MM.1S (cell line): ENCODE results near the gene NTPCR.

Source experiments
- DNase-seq: peaks from one replicate; pipeline ENCODE4 v3.0.0-alpha.2; 2015
- H2AFZ ChIP-seq: fragments of 300-600 bp; sonication (generic); 2 replicates; pipeline ENCODE4 v1.6.0; 2016; ENCODE audit warnings: antibody characterized with exemption, low read length
- H3F3A ChIP-seq: fragments of 300-600 bp; sonication (generic); 2 replicates; pipeline ENCODE4 v1.6.1; 2016; ENCODE audit warnings: mild to moderate bottlenecking, antibody characterized with exemption, low read length, moderate library complexity, mixed read lengths; ENCODE audit not compliant: insufficient read depth
- H3K27ac ChIP-seq: fragments of 300-600 bp; sonication (generic); 2 replicates; pipeline ENCODE4 v1.5.1; 2016; ENCODE audit warnings: mild to moderate bottlenecking, low read length
- H3K27me3 ChIP-seq: fragments of 300-600 bp; sonication (generic); replicated peaks from 2 replicates; pipeline ENCODE4 v1.6.0; 2016; ENCODE audit warnings: low read length; ENCODE audit not compliant: insufficient read depth
- H3K36me3 ChIP-seq: fragments of 300-600 bp; sonication (generic); replicated peaks from 2 replicates; pipeline ENCODE4 v1.6.1; 2016; ENCODE audit warnings: mild to moderate bottlenecking, low read length, mixed read lengths; ENCODE audit not compliant: insufficient read depth
- H3K4me1 ChIP-seq: fragments of 300-600 bp; sonication (generic); 2 replicates; pipeline ENCODE4 v1.6.1; 2016; ENCODE audit warnings: low read length, mixed read lengths
- H3K4me2 ChIP-seq: fragments of 300-600 bp; sonication (generic); 2 replicates; pipeline ENCODE4 v1.6.0; 2016; ENCODE audit warnings: low read depth, low read length
- H3K4me3 ChIP-seq: fragments of 300-600 bp; sonication (generic); 2 replicates; pipeline ENCODE4 v1.5.1; 2016; ENCODE audit warnings: low read length, mixed read lengths
- H3K79me2 ChIP-seq: fragments of 300-600 bp; sonication (generic); 2 replicates; pipeline ENCODE4 v1.6.1; 2016; ENCODE audit warnings: mixed run types, low read length, mixed read lengths
- H3K9ac ChIP-seq: fragments of 300-600 bp; sonication (generic); 2 replicates; pipeline ENCODE4 v1.6.1; 2016; ENCODE audit warnings: low read length, mixed read lengths
- H3K9me2 ChIP-seq: fragments of 300-600 bp; sonication (generic); replicated peaks from 2 replicates; pipeline ENCODE4 v1.6.1; 2016; ENCODE audit warnings: mild to moderate bottlenecking, low read length, mixed read lengths; ENCODE audit not compliant: insufficient read depth
- H3K9me3 ChIP-seq: fragments of 300-600 bp; sonication (generic); replicated peaks from 2 replicates; pipeline ENCODE4 v1.6.1; 2016; ENCODE audit warnings: mild to moderate bottlenecking, low read length, mixed read lengths; ENCODE audit not compliant: insufficient read depth
- H4K20me1 ChIP-seq: fragments of 300-600 bp; sonication (generic); 2 replicates; pipeline ENCODE4 v1.6.1; 2016; ENCODE audit warnings: mild to moderate bottlenecking, low read length, moderate library complexity, mixed read lengths; ENCODE audit not compliant: insufficient read depth
- EZH2 ChIP-seq: fragments of 300-600 bp; sonication (generic); optimal IDR thresholded peaks from 2 replicates; pipeline ENCODE3; 2017; ENCODE audit warnings: low read depth, mild to moderate bottlenecking, antibody characterized with exemption, low read length, mixed read lengths
- EZH2phosphoT487 ChIP-seq: fragments of 300-600 bp; sonication (generic); IDR thresholded peaks from 2 replicates; pipeline ENCODE4 v1.6.1; 2018; ENCODE audit warnings: antibody characterized with exemption, low read length
- TF ChIP-seq, protein P1 (sequence below): fragments of 300-600 bp; sonication (generic); IDR thresholded peaks from 2 replicates; pipeline ENCODE4 v1.5.1; 2016; ENCODE audit warnings: antibody characterized with exemption, low read length, mixed read lengths

Gene NTPCR

DNA sequence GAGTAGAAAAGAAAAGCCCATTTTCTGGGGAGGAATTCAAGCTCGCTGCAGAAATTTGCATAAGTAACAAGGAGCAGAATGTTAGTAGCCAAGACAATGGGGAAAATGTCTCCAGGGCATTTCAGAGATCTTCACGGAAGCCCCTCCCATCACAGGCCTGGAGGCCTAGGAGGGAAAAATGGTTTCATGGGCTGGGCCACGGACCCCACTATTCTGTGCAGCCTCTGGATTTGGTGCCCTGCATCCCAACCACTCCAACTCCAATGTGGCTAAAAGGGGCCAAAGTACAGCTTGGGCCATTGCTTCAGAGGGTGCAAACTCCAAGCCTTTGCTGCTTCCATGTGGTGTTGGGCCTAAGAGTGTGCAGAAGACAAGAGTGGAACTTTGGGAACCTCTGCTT is 43.1 kb downstream of the NTPCR start:
- H3K4me1 ChIP-seq = no peaks in the 10 kb centered on the region
- no peak overlapping the region for H2AFZ ChIP-seq
- H3K9me2 ChIP-seq = no peaks in the 10 kb centered on the region
- H3K79me2 ChIP-seq = no peaks in the 10 kb centered on the region
- DNase-seq = no peak
- H3K27ac ChIP-seq = no peak overlapping the region
- no peaks in the 10 kb centered on the region for H3K9me3 ChIP-seq
- H3K36me3 ChIP-seq = no peaks in the 10 kb centered on the region
- no peak overlapping the region for H3K4me2 ChIP-seq
- no peak overlapping the region for H3K4me3 ChIP-seq
- no peaks in the 10 kb centered on the region for H3K27me3 ChIP-seq
- no peaks in the 10 kb centered on the region for H3F3A ChIP-seq
- TF ChIP-seq, protein P1, sequence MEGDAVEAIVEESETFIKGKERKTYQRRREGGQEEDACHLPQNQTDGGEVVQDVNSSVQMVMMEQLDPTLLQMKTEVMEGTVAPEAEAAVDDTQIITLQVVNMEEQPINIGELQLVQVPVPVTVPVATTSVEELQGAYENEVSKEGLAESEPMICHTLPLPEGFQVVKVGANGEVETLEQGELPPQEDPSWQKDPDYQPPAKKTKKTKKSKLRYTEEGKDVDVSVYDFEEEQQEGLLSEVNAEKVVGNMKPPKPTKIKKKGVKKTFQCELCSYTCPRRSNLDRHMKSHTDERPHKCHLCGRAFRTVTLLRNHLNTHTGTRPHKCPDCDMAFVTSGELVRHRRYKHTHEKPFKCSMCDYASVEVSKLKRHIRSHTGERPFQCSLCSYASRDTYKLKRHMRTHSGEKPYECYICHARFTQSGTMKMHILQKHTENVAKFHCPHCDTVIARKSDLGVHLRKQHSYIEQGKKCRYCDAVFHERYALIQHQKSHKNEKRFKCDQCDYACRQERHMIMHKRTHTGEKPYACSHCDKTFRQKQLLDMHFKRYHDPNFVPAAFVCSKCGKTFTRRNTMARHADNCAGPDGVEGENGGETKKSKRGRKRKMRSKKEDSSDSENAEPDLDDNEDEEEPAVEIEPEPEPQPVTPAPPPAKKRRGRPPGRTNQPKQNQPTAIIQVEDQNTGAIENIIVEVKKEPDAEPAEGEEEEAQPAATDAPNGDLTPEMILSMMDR = no peak
- TF ChIP-seq EZH2 = no peak
- no peak for TF ChIP-seq EZH2phosphoT487
- H3K9ac ChIP-seq = no peak overlapping the region
- H4K20me1 ChIP-seq = no peaks in the 10 kb centered on the region

DNA sequence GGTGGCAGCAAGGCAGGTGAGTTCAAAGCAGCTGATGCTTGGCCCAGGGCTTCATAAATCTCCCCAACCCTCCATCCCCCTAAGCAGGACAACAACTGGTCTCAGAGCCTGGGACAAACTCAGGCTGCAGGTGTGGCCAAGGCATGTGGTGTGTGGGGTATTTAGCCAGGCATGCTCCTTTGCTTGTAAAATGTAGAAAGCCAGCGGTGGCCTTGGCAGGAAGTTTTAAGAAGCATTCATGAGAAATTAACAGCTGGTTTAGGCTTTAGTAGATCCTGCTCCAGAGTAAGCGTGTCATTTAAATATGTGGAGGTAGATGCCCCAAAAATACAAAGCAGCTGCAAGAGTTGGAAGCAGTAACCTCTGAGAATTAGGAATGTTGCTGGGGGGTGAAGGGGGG is 44.8 kb downstream of the NTPCR start:
- no peak overlapping the region for H3K27ac ChIP-seq
- no peaks in the 10 kb centered on the region for H3K9me2 ChIP-seq
- TF ChIP-seq EZH2 (no peak), EZH2phosphoT487 (no peak)
- TF ChIP-seq, protein P1 = no peak
- H2AFZ ChIP-seq = no peak overlapping the region
- H3K79me2 ChIP-seq = no peaks in the 10 kb centered on the region
- no peak for DNase-seq
- no peaks in the 10 kb centered on the region for H3K27me3 ChIP-seq
- H3K36me3 ChIP-seq = no peaks in the 10 kb centered on the region
- H3K9ac ChIP-seq = no peak overlapping the region
- no peaks in the 10 kb centered on the region for H3F3A ChIP-seq
- H3K4me2 ChIP-seq = no peak overlapping the region
- H3K9me3 ChIP-seq = no peaks in the 10 kb centered on the region
- no peaks in the 10 kb centered on the region for H4K20me1 ChIP-seq
- H3K4me1 ChIP-seq = no peaks in the 10 kb centered on the region
- no peak overlapping the region for H3K4me3 ChIP-seq

DNA sequence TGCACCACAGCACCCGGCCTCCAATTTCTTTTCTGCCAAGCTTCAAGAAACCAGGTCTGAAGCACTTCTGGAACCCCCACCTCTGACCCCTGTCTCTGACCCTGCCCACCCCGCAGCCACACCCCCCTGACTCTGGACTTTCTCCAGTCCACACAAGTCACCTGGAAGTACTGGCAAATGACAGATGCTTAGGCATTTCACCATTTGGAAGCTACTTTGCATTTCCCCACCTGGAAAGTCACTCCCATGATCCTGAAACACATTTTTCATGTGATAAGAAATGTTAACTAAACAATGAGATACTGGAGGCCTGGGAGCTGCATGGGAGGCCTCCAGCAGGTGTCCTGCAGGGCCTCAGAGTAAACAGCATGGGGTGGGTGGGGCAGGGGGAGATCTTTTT is 45.7 kb downstream of the NTPCR start:
- Histone ChIP-seq H2AFZ (no peak overlapping the region), H3K36me3 (no peaks in the 10 kb centered on the region), H3K27me3 (no peaks in the 10 kb centered on the region), H3F3A (no peaks in the 10 kb centered on the region), H3K4me3 (no peak overlapping the region), H4K20me1 (no peaks in the 10 kb centered on the region), H3K79me2 (no peaks in the 10 kb centered on the region), H3K4me2 (no peak overlapping the region), H3K9ac (no peak overlapping the region), H3K27ac (no peak overlapping the region), H3K9me3 (no peaks in the 10 kb centered on the region), H3K4me1 (no peaks in the 10 kb centered on the region), H3K9me2 (no peaks in the 10 kb centered on the region)
- DNase-seq = no peak
- TF ChIP-seq, protein P1 = no peak
- TF ChIP-seq EZH2phosphoT487 (no peak), EZH2 (no peak)

DNA sequence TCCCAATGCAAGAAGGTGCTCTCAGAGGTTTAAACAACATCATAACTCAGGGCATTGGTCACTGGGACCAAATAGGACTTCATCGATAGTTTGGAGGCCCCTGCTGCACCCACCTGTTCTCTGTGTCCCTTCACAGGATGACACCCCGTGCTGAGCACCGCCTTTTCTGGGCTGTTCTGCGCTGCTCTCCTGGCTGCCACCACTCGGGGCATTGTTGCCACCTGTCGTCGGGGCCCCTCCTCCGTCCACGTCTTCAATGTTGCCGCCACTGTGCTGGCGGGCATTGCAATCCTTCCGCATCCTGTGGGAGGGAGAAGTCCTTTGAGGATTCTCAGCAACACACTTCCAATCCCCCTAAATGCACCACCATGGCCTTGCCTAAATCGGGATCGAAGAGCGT is 47.7 kb downstream of the NTPCR start:
- Histone ChIP-seq H3K4me2 (no peak overlapping the region), H4K20me1 (no peaks in the 10 kb centered on the region), H3K27me3 (no peaks in the 10 kb centered on the region), H3K9ac (no peak overlapping the region), H3K4me1 (no peaks in the 10 kb centered on the region), H3K27ac (no peak overlapping the region), H3K79me2 (no peaks in the 10 kb centered on the region), H3K9me3 (no peaks in the 10 kb centered on the region), H3F3A (no peaks in the 10 kb centered on the region), H3K9me2 (no peaks in the 10 kb centered on the region), H2AFZ (no peak overlapping the region), H3K36me3 (no peaks in the 10 kb centered on the region), H3K4me3 (no peak overlapping the region)
- TF ChIP-seq EZH2phosphoT487 = no peak
- TF ChIP-seq EZH2 = no peak
- TF ChIP-seq, protein P1 = no peak
- DNase-seq = no peak
